ENCODE results near the gene FXYD3. TPM values are rescaled to one million over a fixed set of nuclear protein-coding genes. Genes with fewer than 3 reads are reported as not detected.
"Not testable (repeated sequence)": the region's sequence is repeated elsewhere in the genome, so short reads cannot be mapped to it uniquely, and the experiment has no call there.

Gene FXYD3
- total RNA-seq, 1 donor from 2014 or later = 1.1 TPM

- Histone ChIP-seq H3K4me1 (peaks cover 21% of the 10 kb centered on the region), H3K27me3 (ENCODE audit: low read depth) (peaks cover 22% of the 10 kb centered on the region), H3K9me3 (replicated peaks) (no peaks in the 10 kb centered on the region), H3K4me3 (no peak overlapping the region), H3K36me3 (no peaks in the 10 kb centered on the region), H3K27ac (replicated peaks) (no peak overlapping the region)
- no peak for TF ChIP-seq CTCF (IDR thresholded peaks at IDR 0.05; ENCODE audit: borderline replicate concordance)
- DNase-seq = no peak
- intact Hi-C loops (cut with micrococcal nuclease) = no loop called here
These were observed 33.8 kb downstream of the FXYD3 start for GRCh38 chr19:35149463-35149862.

- Histone ChIP-seq H3K4me3 (no peak overlapping the region), H3K9me3 (replicated peaks) (no peaks in the 10 kb centered on the region), H3K27ac (replicated peaks) (no peak overlapping the region), H3K36me3 (no peaks in the 10 kb centered on the region), H3K4me1 (peaks cover 23% of the 10 kb centered on the region), H3K27me3 (ENCODE audit: low read depth) (peaks cover 32% of the 10 kb centered on the region)
- intact Hi-C loops (cut with micrococcal nuclease) = no loop called here
- no peak for TF ChIP-seq CTCF (IDR thresholded peaks at IDR 0.05; ENCODE audit: borderline replicate concordance)
- DNase-seq = no peak
These were observed 34.8 kb downstream of the FXYD3 start for GRCh38 chr19:35150445-35150844.

DNA sequence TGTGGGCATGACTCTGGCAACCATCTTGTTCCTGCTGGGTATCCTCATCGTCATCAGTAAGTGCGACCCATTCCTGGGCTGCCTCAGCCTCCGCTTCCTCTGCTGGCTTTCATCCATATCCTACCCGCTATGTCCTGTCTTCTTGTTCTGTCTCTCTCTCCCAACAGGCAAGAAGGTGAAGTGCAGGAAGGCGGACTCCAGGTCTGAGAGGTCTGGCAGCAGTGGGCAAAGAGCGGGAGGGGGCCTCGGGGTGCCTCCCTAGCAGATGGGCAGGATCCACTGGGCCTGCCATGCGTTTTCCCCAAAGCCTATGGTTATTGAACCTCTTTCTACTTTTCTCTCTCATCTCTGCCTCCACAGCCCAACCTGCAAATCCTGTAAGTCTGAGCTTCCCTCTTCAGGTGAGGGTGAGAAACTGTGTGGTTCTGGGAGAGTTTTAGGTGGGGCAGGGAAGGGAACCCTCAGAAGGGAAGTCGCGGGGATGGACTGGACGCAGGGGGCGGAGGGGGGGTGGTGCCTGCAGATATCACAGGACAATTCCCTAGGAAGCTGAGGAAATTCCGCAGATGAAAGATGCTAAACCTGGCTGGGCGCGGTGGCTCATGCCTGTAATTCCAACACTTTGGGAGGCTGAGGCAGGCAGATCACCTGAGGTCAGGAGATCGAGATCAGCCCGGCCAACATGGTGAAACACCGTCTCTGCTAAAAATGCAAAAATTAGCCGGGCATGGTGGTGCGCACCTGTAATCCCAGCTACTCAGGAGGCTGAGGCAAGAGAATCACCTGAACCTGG, 35.8 kb downstream of the FXYD3 start:
- no peak for DNase-seq
- no peak for TF ChIP-seq CTCF (IDR thresholded peaks at IDR 0.05; ENCODE audit: borderline replicate concordance)
- intact Hi-C loops (cut with micrococcal nuclease) = no loop called here
- Histone ChIP-seq H3K4me3 (no peak overlapping the region), H3K27me3 (ENCODE audit: low read depth) (peaks cover 40% of the 10 kb centered on the region), H3K4me1 (peaks cover 27% of the 10 kb centered on the region), H3K9me3 (replicated peaks) (no peaks in the 10 kb centered on the region), H3K36me3 (no peaks in the 10 kb centered on the region), H3K27ac (replicated peaks) (no peak overlapping the region)

GRCh38 chr19:35153129-35153522, 37.5 kb downstream of the FXYD3 start:
- H3K27ac ChIP-seq (replicated peaks); H3K9me3 ChIP-seq (replicated peaks); H3K4me3 ChIP-seq; H3K36me3 ChIP-seq; DNase-seq; intact Hi-C loops (cut with micrococcal nuclease): not testable (repeated sequence)
- H3K4me1 ChIP-seq = peaks cover 27% of the 10 kb centered on the region
- peaks cover 45% of the 10 kb centered on the region for H3K27me3 ChIP-seq (ENCODE audit: low read depth)

GRCh38 chr19:35153701-35154524, 38.3 kb downstream of the FXYD3 start:
- H3K4me3 ChIP-seq = peak overlapping the region; percentile 82
- DNase-seq = no peak
- no peaks in the 10 kb centered on the region for H3K9me3 ChIP-seq (replicated peaks)
- TF ChIP-seq CTCF (IDR thresholded peaks at IDR 0.05; ENCODE audit: borderline replicate concordance) = peak; percentile 61
- peaks cover 13% of the 10 kb centered on the region for H3K36me3 ChIP-seq
- peaks cover 27% of the 10 kb centered on the region for H3K4me1 ChIP-seq
- H3K27ac ChIP-seq (replicated peaks) = peak overlapping the region; percentile 87
- intact Hi-C loops (cut with micrococcal nuclease) = no loop called here
- peaks cover 45% of the 10 kb centered on the region for H3K27me3 ChIP-seq (ENCODE audit: low read depth)

Data from left ventricle myocardium inferior (tissue), 1 donor.